Muscle of back (tissue), 11 donors: ENCODE measurements around the gene RNF126. TPM values are rescaled to one million over a fixed set of nuclear protein-coding genes. Genes with fewer than 3 reads are reported as not detected.
A peak's percentile ranks its signal among the peaks of the same experiment; 100 is the strongest.
"Not testable (repeated sequence)": the region's sequence is repeated elsewhere in the genome, so short reads cannot be mapped to it uniquely, and the experiment has no call there.

Experiments
- DNase-seq, 3 donors: peaks; one replicate each; pipeline versions ENCODE4 v3.0.0 to v3.0.0-alpha.2; 2013
- polyA plus RNA-seq, 10 donors: library from polyadenylated mRNA; unstranded; fragments of 120-200 nt; gene quantifications; one replicate each; pipeline ENCODE4 v1.2.1, GENCODE V29; 2013; ENCODE audit not compliant: insufficient read length in 10 of 10

The RNF126 gene
- polyA plus RNA-seq, 10 donors, result 18.3 to 27.8 (median 21.7) TPM

GRCh38 chr19:616747-617526 lies 46.1 kb downstream of the RNF126 start:
- DNase-seq, result no peak

- no peak for DNase-seq
Observed at GRCh38 chr19:616062-616700, 46.8 kb downstream of the RNF126 start.

GRCh38 chr19:615619-616018 lies 47.4 kb downstream of the RNF126 start:
- DNase-seq, result peak in 1 of 3 donors; percentile 40

- DNase-seq, result no peak
Observed at GRCh38 chr19:613732-614567, 49.1 kb downstream of the RNF126 start.

- DNase-seq, result no peak
Observed at GRCh38 chr19:612941-613340, 50.1 kb downstream of the RNF126 start.

GRCh38 chr19:611481-611868 lies 51.5 kb downstream of the RNF126 start:
- peak in 1 of 3 donors; percentile 93 for DNase-seq

GRCh38 chr19:610801-611480 lies 52.1 kb downstream of the RNF126 start:
- peak in 2 of 3 donors; percentile 56 to 75 for DNase-seq

- no peak for DNase-seq
Observed at GRCh38 chr19:610071-610800, 52.8 kb downstream of the RNF126 start.

GRCh38 chr19:609004-609346 lies 54.0 kb downstream of the RNF126 start:
- peak in 1 of 3 donors; percentile 47 for DNase-seq

- no peak for DNase-seq
Observed at GRCh38 chr19:608155-609003, 54.6 kb downstream of the RNF126 start.

- no peak for DNase-seq
Observed at GRCh38 chr19:607301-608154, 55.5 kb downstream of the RNF126 start.

GRCh38 chr19:605061-605971 lies 57.7 kb downstream of the RNF126 start:
- not testable (repeated sequence) for DNase-seq

GRCh38 chr19:604355-604754 lies 58.7 kb downstream of the RNF126 start:
- DNase-seq, result no peak

- DNase-seq, result not testable (repeated sequence)
Observed at GRCh38 chr19:603779-604178, 59.2 kb downstream of the RNF126 start.

GRCh38 chr19:603302-603639 lies 59.7 kb downstream of the RNF126 start:
- not testable (repeated sequence) for DNase-seq

GRCh38 chr19:602391-603301 lies 60.4 kb downstream of the RNF126 start:
- DNase-seq, result no peak

GRCh38 chr19:601790-602189 lies 61.2 kb downstream of the RNF126 start:
- no peak for DNase-seq
